ENCODE results near the gene ANGPTL3.
"Not testable (repeated sequence)": the region's sequence is repeated elsewhere in the genome, so short reads cannot be mapped to it uniquely, and the experiment has no call there.

ANGPTL3 gene

GRCh38 chr1:62597281-62597680, at the start of gene ANGPTL3:
Gene ANGPTL3 (plus strand): TSS chr1:62597520. CDS start chr1:62597567, 47 bp downstream.
- no peak for DNase-seq (ENCODE audit: low read depth)

- DNase-seq (ENCODE audit: low read depth), result no peak
Observed at GRCh38 chr1:62561306-62561705, 36.0 kb upstream of the ANGPTL3 start.

GRCh38 chr1:62567182-62567581, 30.1 kb upstream of the ANGPTL3 start:
- not testable (repeated sequence) for DNase-seq (ENCODE audit: low read depth)

DNA sequence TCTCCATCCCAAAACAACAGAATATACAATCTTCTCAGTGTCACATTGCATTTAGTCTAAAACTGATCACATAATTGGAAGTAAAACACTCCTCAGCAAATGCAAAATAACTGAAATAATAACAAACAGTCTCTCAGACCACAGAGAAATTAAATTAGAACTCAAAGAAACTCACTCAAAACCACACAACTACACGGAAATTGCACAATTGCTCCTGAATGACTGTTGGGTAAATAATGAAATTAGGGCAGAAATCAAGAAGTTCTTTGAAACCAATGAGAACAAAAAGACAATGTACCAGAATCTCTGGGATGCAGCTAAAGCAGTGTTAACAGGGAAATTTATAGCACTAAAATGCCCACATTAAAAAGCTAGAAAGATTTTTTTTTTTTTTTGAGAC, 29.4 kb upstream of the ANGPTL3 start:
- DNase-seq (ENCODE audit: low read depth), result not testable (repeated sequence)

GRCh38 chr1:62571517-62571916, 25.8 kb upstream of the ANGPTL3 start:
- DNase-seq (ENCODE audit: low read depth), result not testable (repeated sequence)

DNA sequence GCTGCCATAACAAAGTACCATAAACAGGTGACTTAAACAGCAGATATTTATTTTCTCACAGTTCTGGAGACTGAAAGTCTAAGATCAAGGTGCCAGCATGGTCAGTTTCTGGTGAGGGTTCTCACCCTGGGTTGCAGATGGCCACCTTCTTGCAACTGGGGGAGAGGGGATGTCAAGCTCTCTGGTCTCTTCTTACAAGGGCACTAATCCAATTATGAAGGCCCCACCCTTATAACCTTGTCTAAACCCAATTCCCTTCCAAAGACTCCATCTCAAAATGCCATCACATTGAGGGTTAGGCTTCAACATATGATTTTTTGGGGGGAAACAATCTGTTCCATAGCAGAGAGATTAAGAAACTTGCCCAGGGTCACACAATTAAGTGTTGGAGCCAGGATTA, 24.8 kb upstream of the ANGPTL3 start:
- DNase-seq (ENCODE audit: low read depth), result no peak

DNA sequence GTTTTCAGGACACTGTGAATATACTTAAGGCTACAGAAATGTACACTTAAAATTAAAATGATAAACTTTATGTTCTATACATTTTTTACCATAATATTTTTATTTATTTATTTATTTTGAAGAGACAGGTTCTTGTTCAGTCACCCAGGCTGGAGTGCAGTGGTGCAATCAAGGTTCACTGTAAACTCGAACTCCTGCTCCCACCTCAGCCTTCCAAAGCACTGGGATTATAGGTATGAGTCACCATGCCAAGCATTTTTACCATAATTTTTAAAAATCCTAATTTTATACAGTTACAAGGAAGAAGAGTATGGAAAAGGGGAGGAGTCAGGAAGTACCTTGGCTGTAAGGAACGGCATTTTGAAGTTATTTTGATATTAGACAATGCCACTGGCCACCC, 23.6 kb upstream of the ANGPTL3 start:
- DNase-seq (ENCODE audit: low read depth), result no peak

- DNase-seq (ENCODE audit: low read depth), result no peak
Observed at GRCh38 chr1:62585469-62586155, 11.7 kb upstream of the ANGPTL3 start.

GRCh38 chr1:62588000-62588399, 9.3 kb upstream of the ANGPTL3 start:
- no peak for DNase-seq (ENCODE audit: low read depth)

DNA sequence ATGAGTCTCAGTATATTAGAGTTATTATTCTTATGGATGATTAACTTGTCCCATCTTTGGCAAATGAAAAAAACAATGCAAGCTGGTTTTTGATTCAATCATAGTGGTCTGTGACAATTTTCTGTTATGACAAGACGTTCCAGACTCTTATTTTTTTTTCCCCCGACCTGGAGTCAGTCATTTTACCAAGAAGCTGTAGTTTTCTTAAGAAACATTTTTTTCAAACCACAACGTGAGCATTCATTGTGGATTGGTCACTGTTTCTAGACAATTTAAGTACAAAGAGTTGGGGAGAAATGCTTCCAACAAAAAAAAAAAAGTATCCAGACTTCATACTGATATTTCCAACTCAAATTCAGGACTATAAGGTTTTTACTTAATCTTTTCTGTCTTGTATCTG, 8.0 kb upstream of the ANGPTL3 start:
- no peak for DNase-seq (ENCODE audit: low read depth)

DNA sequence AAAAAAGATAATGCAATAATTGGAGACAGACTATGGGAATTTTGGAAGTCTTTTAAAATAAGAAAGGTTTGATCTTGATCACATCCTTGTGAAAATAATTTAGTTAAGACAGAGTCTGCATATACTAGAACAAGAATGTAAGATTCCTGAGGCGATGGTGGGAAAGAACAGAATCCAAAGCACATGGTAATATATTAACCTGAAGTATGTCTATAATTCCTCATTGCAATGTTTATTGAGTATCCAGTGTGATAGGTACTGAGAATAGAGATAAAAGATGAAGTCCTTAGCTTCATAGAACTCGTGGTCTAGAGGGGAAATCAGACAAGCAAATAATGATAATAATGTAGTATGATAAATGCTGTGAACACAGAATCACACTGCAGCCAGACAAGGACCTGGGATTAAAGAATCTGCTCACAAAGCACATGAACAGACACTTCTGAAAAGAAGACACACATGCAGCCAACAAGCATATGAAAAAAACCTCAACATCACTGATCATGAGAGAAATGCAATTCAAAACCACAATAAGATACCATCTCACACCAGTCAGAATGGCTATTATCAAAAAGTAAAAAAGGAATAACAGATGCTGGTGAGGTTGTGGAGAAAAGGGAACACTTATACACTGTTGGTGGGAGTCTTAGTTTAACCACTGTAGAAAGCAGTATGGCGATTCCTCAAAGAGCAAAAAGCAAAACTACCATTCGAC, 6.9 kb upstream of the ANGPTL3 start:
- no peak for DNase-seq (ENCODE audit: low read depth)

DNA sequence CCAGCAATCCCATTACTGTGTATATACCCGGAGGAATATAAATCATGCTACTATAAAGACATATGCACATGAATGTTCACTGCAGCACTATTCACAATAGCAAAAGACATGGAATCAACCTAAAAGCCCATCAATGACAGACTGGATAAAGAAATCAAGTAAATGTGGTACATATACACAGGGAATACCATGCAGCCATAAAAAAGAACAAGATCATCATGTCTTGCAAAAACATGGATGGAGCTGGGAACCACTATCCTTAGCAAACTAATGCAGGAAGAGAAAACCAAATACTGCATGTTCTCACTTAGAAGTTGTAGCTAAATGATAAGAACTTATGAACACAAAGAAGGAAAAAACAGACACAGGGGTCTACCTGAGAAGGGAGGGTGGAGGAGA, 6.4 kb upstream of the ANGPTL3 start:
- no peak for DNase-seq (ENCODE audit: low read depth)

DNA sequence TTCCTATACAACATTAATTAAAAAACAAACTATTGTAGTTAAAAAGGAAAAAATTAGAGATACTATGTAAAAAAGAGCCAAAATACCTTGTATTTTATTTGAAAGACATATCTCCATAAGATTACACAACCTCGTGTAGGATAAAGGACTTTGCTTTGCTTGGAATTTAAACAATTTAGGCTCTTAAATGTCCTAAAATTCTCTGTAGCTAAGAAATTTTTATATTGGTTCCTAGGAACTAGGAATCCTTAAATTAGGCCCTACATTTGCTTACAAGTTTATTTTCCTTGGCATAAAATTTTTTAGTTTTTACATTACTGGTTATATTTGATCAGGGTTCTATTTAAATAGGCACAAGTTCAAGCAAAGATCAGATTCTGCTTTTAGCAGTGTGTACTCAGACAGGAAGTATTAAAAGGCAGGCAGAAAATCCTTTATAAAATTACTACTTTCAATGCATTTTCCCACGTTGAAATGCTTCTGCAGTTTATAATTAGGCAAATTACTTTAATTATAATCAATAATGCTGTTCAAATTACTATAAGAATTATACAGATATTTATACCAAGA, 3.4 kb upstream of the ANGPTL3 start:
- no peak for DNase-seq (ENCODE audit: low read depth)

- DNase-seq (ENCODE audit: low read depth), result no peak
Observed at GRCh38 chr1:62595647-62596046, 1.7 kb upstream of the ANGPTL3 start.

DNA sequence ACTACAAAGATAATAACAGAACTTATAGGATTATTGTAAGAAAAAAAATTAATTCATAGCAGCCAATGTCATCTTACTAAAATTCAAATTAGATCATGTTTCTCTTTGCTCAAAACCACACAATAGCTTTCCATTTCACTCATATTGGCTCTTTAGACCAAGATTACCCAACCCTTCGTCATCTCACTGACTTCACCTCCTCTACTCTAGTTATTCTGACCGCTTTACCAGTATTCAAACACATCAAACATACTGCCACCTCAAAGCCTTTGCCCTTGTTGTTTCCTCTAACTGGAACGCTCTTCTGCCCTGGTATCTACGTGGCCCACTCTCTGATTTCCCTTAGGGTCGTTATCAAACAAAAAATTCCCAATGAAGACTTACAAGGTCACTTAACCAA, 1.7 kb downstream of the ANGPTL3 start:
- DNase-seq (ENCODE audit: low read depth), result no peak

DNA sequence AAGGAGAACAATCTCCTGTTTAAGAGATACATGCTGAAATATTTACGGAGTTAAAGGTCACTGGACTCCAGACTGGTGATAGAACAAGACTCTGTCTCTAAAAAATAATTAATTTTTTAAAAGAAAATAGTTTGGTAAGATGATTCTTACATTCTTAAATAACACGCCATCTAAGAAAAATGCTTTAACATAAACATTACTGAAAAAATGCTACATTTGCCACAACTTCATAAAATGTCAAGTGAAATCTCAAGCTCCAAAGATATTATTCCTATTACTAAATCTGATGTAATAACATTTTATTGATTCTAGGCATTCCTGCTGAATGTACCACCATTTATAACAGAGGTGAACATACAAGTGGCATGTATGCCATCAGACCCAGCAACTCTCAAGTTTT, 4.1 kb downstream of the ANGPTL3 start:
- DNase-seq (ENCODE audit: low read depth), result no peak

DNA sequence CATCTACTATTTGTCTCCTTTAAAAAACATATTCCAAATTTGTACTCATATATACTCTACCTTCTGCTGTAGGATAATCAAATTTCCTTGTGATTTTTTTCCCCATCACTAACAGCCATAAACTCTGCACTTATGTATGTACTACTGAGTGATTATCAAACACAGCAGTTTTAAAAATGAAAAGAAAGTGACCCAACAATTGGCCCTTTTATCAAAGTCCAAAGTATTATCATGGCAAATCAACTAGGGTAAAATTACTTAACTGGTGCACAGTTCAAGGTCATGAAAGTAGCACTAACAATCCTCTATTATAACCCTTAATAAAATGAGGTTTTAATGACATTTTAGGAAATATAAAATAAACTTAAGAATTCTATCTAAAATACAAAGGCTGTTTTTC, 11.6 kb downstream of the ANGPTL3 start:
- DNase-seq (ENCODE audit: low read depth), result no peak

DNA sequence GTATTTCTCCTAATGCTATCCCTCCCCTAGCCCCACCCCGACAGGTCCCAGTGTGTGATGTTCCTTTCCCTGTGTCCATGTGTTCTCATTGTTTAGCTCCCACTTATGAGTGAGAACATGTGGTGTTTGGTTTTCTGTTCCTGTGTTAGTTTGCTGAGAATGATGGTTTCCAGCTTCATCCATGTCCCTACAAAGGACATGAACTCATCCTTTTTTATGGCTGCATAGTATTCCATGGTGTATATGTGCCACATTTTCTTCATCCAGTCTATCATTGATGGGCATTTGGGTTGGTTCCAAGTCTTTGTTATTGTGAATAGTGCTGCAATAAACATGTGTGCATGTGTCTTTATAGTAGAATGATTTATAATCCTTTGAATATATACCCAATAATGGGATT, 13.3 kb downstream of the ANGPTL3 start:
- not testable (repeated sequence) for DNase-seq (ENCODE audit: low read depth)

- DNase-seq (ENCODE audit: low read depth), result no peak
Observed at GRCh38 chr1:62612770-62613169, 15.4 kb downstream of the ANGPTL3 start.

DNA sequence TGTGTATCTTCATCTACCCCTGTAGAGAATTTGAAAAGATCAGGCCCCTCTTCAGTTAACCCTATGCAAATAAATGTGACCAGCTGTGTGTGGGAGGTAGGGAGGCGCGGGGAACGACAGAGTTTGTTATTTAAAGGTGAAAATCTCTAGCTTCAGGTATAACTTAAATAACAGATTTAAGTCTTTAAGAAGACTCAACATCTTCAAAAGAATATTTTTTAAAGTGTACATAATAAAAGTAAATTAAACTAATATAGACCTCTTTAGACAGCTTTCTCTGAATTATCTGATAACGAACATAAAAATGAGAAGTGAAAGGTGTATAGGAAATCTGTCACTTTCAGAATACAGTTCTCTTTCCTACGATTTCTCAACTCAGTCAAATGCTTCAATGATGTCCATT, 16.0 kb downstream of the ANGPTL3 start:
- no peak for DNase-seq (ENCODE audit: low read depth)

DNA sequence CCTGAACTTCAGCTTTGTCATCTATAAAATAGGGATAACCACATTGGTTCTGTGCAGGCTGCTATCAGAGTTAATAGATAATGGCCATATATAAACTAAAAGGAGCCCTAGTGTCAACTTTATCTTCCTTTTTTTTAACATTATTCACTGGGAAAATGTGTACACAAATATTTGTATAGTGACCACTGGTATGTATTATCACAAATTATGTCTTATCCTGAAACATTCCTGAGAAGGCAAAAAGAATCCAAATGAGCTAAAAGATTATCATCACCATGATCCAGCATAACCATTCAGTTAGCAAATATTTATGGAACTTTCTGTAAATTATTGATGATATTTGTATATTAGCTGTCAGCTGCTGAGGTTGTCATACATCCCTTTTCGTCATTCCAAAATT, 16.6 kb downstream of the ANGPTL3 start:
- no peak for DNase-seq (ENCODE audit: low read depth)

DNA sequence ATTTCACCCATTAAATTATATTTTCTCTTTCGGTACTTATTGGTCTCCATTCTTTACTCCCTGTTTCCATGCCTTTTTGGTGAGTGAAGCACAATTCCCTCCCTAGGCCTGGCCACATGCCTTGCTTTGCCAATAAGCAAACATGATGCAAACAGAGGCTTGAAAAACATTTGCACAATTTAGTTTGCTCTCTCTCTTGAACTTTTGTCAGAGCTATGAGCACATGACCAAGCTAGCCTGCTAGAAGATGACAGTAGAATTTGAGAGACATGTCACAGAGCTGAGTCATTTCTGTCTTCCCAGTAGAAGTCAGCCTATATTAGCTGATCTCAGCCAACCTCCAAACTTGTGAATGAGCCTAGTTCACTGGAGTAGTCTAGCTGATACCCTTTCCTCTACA, 24.6 kb downstream of the ANGPTL3 start:
- DNase-seq (ENCODE audit: low read depth), result no peak

DNA sequence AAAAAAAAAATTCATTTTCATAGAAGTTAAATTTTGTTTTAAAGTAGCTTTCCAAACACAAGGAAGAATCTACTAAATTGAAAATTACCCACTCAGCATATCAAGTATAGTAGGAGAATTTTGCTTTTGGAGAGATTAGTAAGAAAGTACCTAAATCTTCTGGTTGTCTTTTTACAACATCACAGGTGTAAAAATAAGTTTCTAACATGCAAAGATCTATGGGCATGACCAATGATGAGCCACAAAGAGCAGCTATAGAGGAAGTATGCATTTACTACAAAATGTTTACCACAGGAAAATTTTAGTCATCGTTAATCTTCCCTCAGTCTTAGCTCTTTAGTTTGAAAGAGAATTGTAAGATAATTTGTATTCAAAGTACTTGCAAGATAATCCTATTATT, 28.1 kb downstream of the ANGPTL3 start:
- DNase-seq (ENCODE audit: low read depth), result no peak

- no peak for DNase-seq (ENCODE audit: low read depth)
Observed at GRCh38 chr1:62628506-62628905, 31.2 kb downstream of the ANGPTL3 start.
